Stomach (tissue), 9 donors: Measurements from ENCODE around the gene TBX3. TPM values are rescaled to one million over a fixed set of nuclear protein-coding genes. Genes with fewer than 3 reads are reported as not detected.

ENCODE experiments used
- DNase-seq, 2 donors: peaks; one replicate each; pipeline versions ENCODE4 v3.0.0 to v3.0.0-alpha.2; 2013 to 2019
- H3K27ac ChIP-seq, 5 donors: fragments of 200-600 bp in 4 of 5; sonication (generic) in 4 of 5; one replicate each; pipeline ENCODE4 v1.5.1; 2013 to 2019; ENCODE audit warnings: mild to moderate bottlenecking in 1 of 5, moderate library complexity in 1 of 5
- H3K27me3 ChIP-seq, 3 donors: fragments of 200-600 bp; sonication (generic); one replicate each; pipeline ENCODE4 v1.5.1; 2017 to 2019; ENCODE audit warnings: mixed run types in 1 of 3
- H3K36me3 ChIP-seq, 4 donors: fragments of 200-600 bp; sonication (generic); 1 replicate in 3 of 4; 2 replicates in 1 of 4; pipeline ENCODE4 v1.5.1; 2016 to 2019
- H3K4me1 ChIP-seq, 4 donors: fragments of 200-600 bp; sonication (generic); one replicate each; pipeline ENCODE4 v1.5.1; 2016 to 2019
- H3K4me3 ChIP-seq, 4 donors: fragments of 200-600 bp; sonication (generic) in 3 of 4; one replicate each; pipeline ENCODE4 v1.5.1; 2016 to 2019; ENCODE audit warnings: mild to moderate bottlenecking in 1 of 4
- H3K9me3 ChIP-seq, 4 donors: fragments of 200-600 bp; sonication (generic); one replicate each; pipeline ENCODE4 v1.5.1; 2016 to 2019
- CTCF ChIP-seq, 7 experiments: fragments of 450-650 bp in 4 of 7; fragments of 200-600 bp in 3 of 7; sonication (generic) in 3 of 7; IDR thresholded peaks; one replicate each; pipeline ENCODE4 v1.5.1; 2016 to 2019; ENCODE audit warnings: antibody characterized with exemption in 7 of 7, control low read depth in 2 of 7, mild to moderate bottlenecking in 1 of 7
- EP300 ChIP-seq: sonication (generic); formaldehyde crosslinking; IDR thresholded peaks from one replicate; pipeline ENCODE4 v1.6.1; 2017; ENCODE audit warnings: antibody characterized with exemption
- POLR2A ChIP-seq, 4 donors: fragments of 450-650 bp; IDR thresholded peaks; one replicate each; pipeline ENCODE4 v1.6.1; 2016; ENCODE audit warnings: antibody characterized with exemption in 4 of 4, control low read depth in 2 of 4, mild to moderate bottlenecking in 1 of 4, moderate library complexity in 1 of 4
- POLR2AphosphoS5 ChIP-seq, 3 donors: sonication (generic); formaldehyde crosslinking; IDR thresholded peaks; one replicate each; pipeline ENCODE4 v1.6.1; 2016; ENCODE audit warnings: antibody characterized with exemption in 3 of 3
- WGBS, 5 donors: extraction: QIAGEN DNeasy Blood & Tissue Kit in 3 of 5; methylation state at CpG; one replicate each; pipeline versions ENCODE4 v1.1.5 to v1.1.7; 2013 to 2018; 5-methylcytosine and 5-hydroxymethylcytosine counted together
- intact Hi-C: fragments of 100-400 bp; cut with DNase I; formaldehyde crosslinking; loops from one replicate; pipeline ENCODE4 v1.15.1; 2023; ENCODE audit warnings: low total_unique reads
- polyA plus RNA-seq, 3 donors: library from polyadenylated mRNA; stranded (reverse); fragments of 200-250 nt; gene quantifications; one replicate each; pipeline ENCODE4 v1.2.3, GENCODE V29; 2013
- total RNA-seq, 5 donors: library from RNA; depleted of rRNA; stranded (reverse); fragments of >200 nt; gene quantifications; one replicate each; pipeline versions ENCODE4 v1.1.0 to v1.2.3, GENCODE V29; 2014 to 2016
- donor health status: healthy with polysubstance abuse.
- donor health status: Bipolar disorder and iron deficiency.
- donor health status: healthy.

Gene TBX3
- total and polyA plus RNA-seq, 8 donors = 2.5 to 12.7 (median 5.7) TPM; not detected in 1

GRCh38 chr12:114702462-114702861, 18.5 kb upstream of the TBX3 start:
- WGBS, 5 donors = 14 to 24% (median 20%) methylated on average over 10 of the region's 10 CpGs
- Histone ChIP-seq H3K4me3 (no peak overlapping the region), H3K4me1 (peaks cover 0 to 38% (median 6%) of the 10 kb centered on the region in 4 donors), H3K9me3 (peaks cover 0 to under 1% (median 0%) of the 10 kb centered on the region in 4 donors), H3K27me3 (peaks cover under 1 to 80% (median 46%) of the 10 kb centered on the region in 3 donors), H3K27ac (no peak overlapping the region), H3K36me3 (no peaks in the 10 kb centered on the region)
- intact Hi-C loops = no loop called here
- TF ChIP-seq POLR2AphosphoS5 (IDR thresholded peaks at IDR 0.05) = no peak
- DNase-seq = no peak

DNA sequence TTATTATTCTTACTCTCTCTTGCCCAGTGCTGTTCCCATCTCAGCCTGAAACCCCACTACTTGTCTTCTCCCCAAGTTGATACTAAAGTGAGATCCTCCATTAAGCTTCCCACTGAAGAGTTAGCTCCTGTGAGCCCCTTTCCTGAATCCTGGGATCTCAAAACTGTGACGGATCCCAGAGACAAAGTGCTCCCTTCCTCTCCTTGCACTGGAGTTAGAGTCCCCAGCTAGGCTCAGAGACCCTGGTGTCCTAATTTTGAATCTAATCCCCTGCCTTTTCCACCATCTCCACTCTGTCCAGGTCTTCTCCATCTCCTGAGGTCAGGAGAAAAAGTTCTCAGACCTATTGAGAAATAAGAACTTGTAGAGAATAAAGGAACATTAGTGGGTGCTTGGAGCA, 17.6 kb upstream of the TBX3 start:
- H3K36me3 ChIP-seq = no peaks in the 10 kb centered on the region
- intact Hi-C loops = no loop called here
- no peak overlapping the region for H3K4me3 ChIP-seq
- H3K4me1 ChIP-seq = peaks cover 0 to 39% (median 8%) of the 10 kb centered on the region in 4 donors
- peaks cover 10 to 90% (median 55%) of the 10 kb centered on the region in 3 donors for H3K27me3 ChIP-seq
- WGBS, 5 donors = 39 to 80% (median 59%) methylated on average over 1 of the region's 1 CpG
- TF ChIP-seq EP300 = no peak
- TF ChIP-seq CTCF (IDR thresholded peaks at IDR 0.05) = no peak
- TF ChIP-seq POLR2A (IDR thresholded peaks at IDR 0.05) = no peak
- TF ChIP-seq POLR2AphosphoS5 (IDR thresholded peaks at IDR 0.05) = no peak
- no peak for DNase-seq
- no peak overlapping the region for H3K27ac ChIP-seq
- H3K9me3 ChIP-seq = peaks cover 0 to 9% (median 0%) of the 10 kb centered on the region in 4 donors

DNA sequence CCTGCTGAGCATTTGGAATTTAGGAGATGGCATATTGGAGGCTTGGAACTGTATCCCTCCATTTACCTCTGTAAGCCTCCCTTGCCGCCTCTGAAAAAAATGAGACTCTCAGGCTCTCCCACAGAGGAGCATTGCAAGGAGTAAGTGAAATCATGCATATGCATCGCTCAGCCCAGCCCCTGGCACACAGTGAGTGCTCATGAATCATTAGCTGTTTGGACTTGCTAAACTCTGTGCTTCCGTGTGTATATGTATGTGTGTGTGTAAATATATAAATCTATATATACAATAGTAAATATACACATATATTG, 17.1 kb upstream of the TBX3 start:
- DNase-seq = no peak
- Histone ChIP-seq H3K9me3 (peaks cover 0 to 9% (median 0%) of the 10 kb centered on the region in 4 donors), H3K27me3 (peaks cover 13 to 95% (median 60%) of the 10 kb centered on the region in 3 donors), H3K4me3 (no peak overlapping the region), H3K36me3 (no peaks in the 10 kb centered on the region), H3K4me1 (peaks cover 0 to 39% (median 8%) of the 10 kb centered on the region in 4 donors), H3K27ac (no peak overlapping the region)
- 25 to 41% (median 33%) methylated on average over 3 of the region's 3 CpGs for whole genome bisulfite sequencing, 5 donors
- TF ChIP-seq CTCF (IDR thresholded peaks at IDR 0.05) = no peak
- TF ChIP-seq EP300 = no peak
- TF ChIP-seq POLR2AphosphoS5 (IDR thresholded peaks at IDR 0.05) = no peak
- TF ChIP-seq POLR2A (IDR thresholded peaks at IDR 0.05) = no peak
- intact Hi-C loops = no loop called here

DNA sequence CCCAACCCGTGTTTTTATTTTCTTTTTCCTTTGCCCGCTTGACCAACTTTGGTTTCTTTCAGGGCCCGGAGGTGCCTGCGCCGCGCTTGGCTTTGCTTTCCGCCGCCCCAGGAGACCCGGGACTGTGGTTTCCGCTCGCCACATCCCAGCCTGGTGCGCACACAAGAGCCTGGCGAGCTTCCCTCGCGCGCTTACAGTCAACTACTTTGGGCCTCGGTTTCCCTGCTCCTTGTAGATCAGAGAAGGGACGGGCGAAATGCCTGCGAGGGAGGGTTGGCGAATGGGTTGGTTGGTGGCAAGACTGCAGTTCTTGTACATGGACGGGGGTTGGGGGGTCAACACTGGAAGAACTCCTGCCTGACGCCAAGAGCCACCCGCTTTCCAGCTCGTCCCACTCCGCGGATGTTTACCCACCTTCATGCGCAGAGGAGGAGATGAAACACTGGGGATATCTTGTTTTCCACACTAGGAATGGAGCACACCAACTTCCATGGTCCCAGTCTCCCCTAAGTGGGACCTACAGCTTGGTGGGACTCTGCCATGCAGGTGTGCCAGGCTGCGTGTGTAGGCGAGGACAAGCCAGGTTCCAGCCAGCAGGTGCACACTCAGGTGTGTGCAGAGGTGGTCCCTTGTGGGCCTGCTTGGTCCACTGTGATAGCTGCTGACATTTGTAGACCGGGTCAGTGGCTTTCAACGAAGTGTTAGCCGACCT, 16.6 kb upstream of the TBX3 start:
- DNase-seq = no peak
- TF ChIP-seq POLR2AphosphoS5 (IDR thresholded peaks at IDR 0.05) = no peak
- no peak for TF ChIP-seq EP300
- no peak for TF ChIP-seq CTCF (IDR thresholded peaks at IDR 0.05)
- no peak for TF ChIP-seq POLR2A (IDR thresholded peaks at IDR 0.05)
- H3K27me3 ChIP-seq = peaks cover 13 to 99% (median 65%) of the 10 kb centered on the region in 3 donors
- peaks cover 0 to 9% (median 0%) of the 10 kb centered on the region in 4 donors for H3K9me3 ChIP-seq
- WGBS, 5 donors = 12 to 26% (median 23%) methylated on average over 33 of the region's 33 CpGs
- H3K4me1 ChIP-seq = peaks cover 0 to 39% (median 8%) of the 10 kb centered on the region in 4 donors
- H3K4me3 ChIP-seq = no peak overlapping the region
- H3K36me3 ChIP-seq = no peaks in the 10 kb centered on the region
- no peak overlapping the region for H3K27ac ChIP-seq
- intact Hi-C loops = no loop called here
